Stromal cell of bone marrow (primary cell): Measurements from ENCODE around the gene CCT8L2.
"Not testable (repeated sequence)": the region's sequence is repeated elsewhere in the genome, so short reads cannot be mapped to it uniquely, and the experiment has no call there.

Source experiments
- DNase-seq: peaks from one replicate; pipeline ENCODE4 v3.0.0-alpha.2; 2012; ENCODE audit warnings: low read depth

The CCT8L2 gene

GRCh38 chr22:16592710-16593109 lies at the start of gene CCT8L2:
TSS of gene CCT8L2 (minus strand) at chr22:16592810. CDS start at chr22:16592550, 260 bp downstream.
- not testable (repeated sequence) for DNase-seq

GRCh38 chr22:16635442-16635841 lies 42.8 kb upstream of the CCT8L2 start:
- not testable (repeated sequence) for DNase-seq

- not testable (repeated sequence) for DNase-seq
Measured at GRCh38 chr22:16634092-16634491, 41.5 kb upstream of the CCT8L2 start.

- DNase-seq, result not testable (repeated sequence)
Measured at GRCh38 chr22:16628476-16628875, 35.9 kb upstream of the CCT8L2 start.

GRCh38 chr22:16625018-16625417 lies 32.4 kb upstream of the CCT8L2 start:
- DNase-seq, result not testable (repeated sequence)

GRCh38 chr22:16623595-16623994 lies 31.0 kb upstream of the CCT8L2 start:
- DNase-seq, result not testable (repeated sequence)

- DNase-seq, result not testable (repeated sequence)
Measured at GRCh38 chr22:16617516-16617915, 24.9 kb upstream of the CCT8L2 start.

- not testable (repeated sequence) for DNase-seq
Measured at GRCh38 chr22:16616390-16616938, 23.9 kb upstream of the CCT8L2 start.

- DNase-seq, result not testable (repeated sequence)
Measured at GRCh38 chr22:16615606-16616245, 23.1 kb upstream of the CCT8L2 start.

- DNase-seq, result no peak
Measured at GRCh38 chr22:16609548-16610261, 17.1 kb upstream of the CCT8L2 start.

GRCh38 chr22:16608931-16609330 lies 16.3 kb upstream of the CCT8L2 start:
- DNase-seq, result no peak

- DNase-seq, result not testable (repeated sequence)
Measured at GRCh38 chr22:16604257-16604998, 11.8 kb upstream of the CCT8L2 start.

- not testable (repeated sequence) for DNase-seq
Measured at GRCh38 chr22:16603770-16604242, 11.2 kb upstream of the CCT8L2 start.

- DNase-seq, result no peak
Measured at GRCh38 chr22:16603448-16603768, 10.8 kb upstream of the CCT8L2 start.

GRCh38 chr22:16602728-16603447 lies 10.3 kb upstream of the CCT8L2 start:
- DNase-seq, result not testable (repeated sequence)

GRCh38 chr22:16602224-16602727 lies 9.7 kb upstream of the CCT8L2 start:
- not testable (repeated sequence) for DNase-seq

GRCh38 chr22:16601437-16602223 lies 9.0 kb upstream of the CCT8L2 start:
- no peak for DNase-seq

- peak; percentile 59 for DNase-seq
Measured at GRCh38 chr22:16600644-16601436, 8.2 kb upstream of the CCT8L2 start.

GRCh38 chr22:16599648-16600047 lies 7.0 kb upstream of the CCT8L2 start:
- DNase-seq, result not testable (repeated sequence)

GRCh38 chr22:16595251-16595650 lies 2.6 kb upstream of the CCT8L2 start:
- DNase-seq, result not testable (repeated sequence)
